HepG2 (cell line): ENCODE measurements around the gene CCDC83. TPM values are rescaled to one million over a fixed set of nuclear protein-coding genes. Genes with fewer than 3 reads are reported as not detected.
A peak's percentile ranks its signal among the peaks of the same experiment; 100 is the strongest.

Experiments used
- CBX5 ChIP-seq: sonication (generic); formaldehyde crosslinking; IDR thresholded peaks from 2 replicates; pipeline ENCODE4 v1.4.0; 2020; ENCODE audit warnings: missing genetic modification reagents, borderline replicate concordance
- CEBPG ChIP-seq: IDR thresholded peaks from 2 replicates; pipeline ENCODE4 v1.6.1; 2016
- CREBL2 ChIP-seq: sonication (generic); formaldehyde crosslinking; IDR thresholded peaks from 2 replicates; pipeline ENCODE4 v1.8.1; 2023; ENCODE audit warnings: missing genetic modification reagents, mild to moderate bottlenecking, borderline replicate concordance
- GATAD2A ChIP-seq: IDR thresholded peaks from 2 replicates; pipeline ENCODE4 v1.6.1; 2016
- GLI4 ChIP-seq: sonication (generic); formaldehyde crosslinking; IDR thresholded peaks from 2 replicates; pipeline ENCODE4 v1.5.1; 2020; ENCODE audit warnings: missing genetic modification reagents, mild to moderate bottlenecking, moderate library complexity, borderline replicate concordance
- HDAC1 ChIP-seq: sonication (generic); formaldehyde crosslinking; IDR thresholded peaks from 2 replicates; pipeline ENCODE4 v1.5.1; 2020; ENCODE audit warnings: mild to moderate bottlenecking, missing genetic modification reagents
- HHEX ChIP-seq: IDR thresholded peaks from 2 replicates; pipeline ENCODE4 v1.6.1; 2016; ENCODE audit warnings: control low read depth
- MLLT10 ChIP-seq: sonication (generic); formaldehyde crosslinking; IDR thresholded peaks from 2 replicates; pipeline ENCODE4 v1.4.0; 2020; ENCODE audit warnings: missing genetic modification reagents
- MXD3 ChIP-seq: IDR thresholded peaks from 2 replicates; pipeline ENCODE4 v1.6.1; 2016; ENCODE audit warnings: mild to moderate bottlenecking, missing biosample characterization, missing genetic modification reagents
- MXD4 ChIP-seq: IDR thresholded peaks from 2 replicates; pipeline ENCODE4 v1.6.1; 2016; ENCODE audit warnings: mild to moderate bottlenecking, missing biosample characterization, missing genetic modification reagents
- NCOA5 ChIP-seq: sonication (generic); formaldehyde crosslinking; IDR thresholded peaks from 2 replicates; pipeline ENCODE4 v1.4.0; 2020; ENCODE audit warnings: missing genetic modification reagents
- ONECUT2 ChIP-seq: sonication (generic); formaldehyde crosslinking; IDR thresholded peaks from 2 replicates; pipeline ENCODE4 v1.4.0; 2020; ENCODE audit warnings: missing genetic modification reagents
- PAX8 ChIP-seq: sonication (generic); formaldehyde crosslinking; IDR thresholded peaks from 2 replicates; pipeline ENCODE4 v1.8.0; 2022; ENCODE audit warnings: mild to moderate bottlenecking, missing genetic modification reagents, borderline replicate concordance
- RFX3 ChIP-seq: IDR thresholded peaks from 2 replicates; pipeline ENCODE4 v1.6.1; 2016; ENCODE audit warnings: missing biosample characterization, missing genetic modification reagents
- RNF2 ChIP-seq: fragments of 450-650 bp; conservative IDR thresholded peaks from 2 replicates; pipeline ENCODE4 v1.6.1; 2016; ENCODE audit warnings: low read depth
- SALL1 ChIP-seq: sonication (generic); formaldehyde crosslinking; IDR thresholded peaks from 2 replicates; pipeline ENCODE4 v1.8.0; 2022; ENCODE audit warnings: mild to moderate bottlenecking, missing genetic modification reagents
- SNAPC5 ChIP-seq: sonication (generic); formaldehyde crosslinking; IDR thresholded peaks from 2 replicates; pipeline ENCODE4 v1.8.1; 2023; ENCODE audit warnings: mild to moderate bottlenecking, missing genetic modification reagents, borderline replicate concordance
- SOX6 ChIP-seq, 2 experiments: fragments of 450-650 bp in 1 of 2; sonication (generic) in 1 of 2; formaldehyde crosslinking in 1 of 2; IDR thresholded peaks; 2 replicates each; pipeline versions ENCODE4 v1.4.0 to v1.6.1; 2017 to 2020; ENCODE audit warnings: antibody characterized with exemption in 1 of 2, mild to moderate bottlenecking in 1 of 2, missing genetic modification reagents in 1 of 2
- SPEN ChIP-seq: sonication (generic); formaldehyde crosslinking; IDR thresholded peaks from 2 replicates; pipeline ENCODE4 v1.5.1; 2020; ENCODE audit warnings: low read depth, mild to moderate bottlenecking, missing genetic modification reagents
- THAP11 ChIP-seq: IDR thresholded peaks from 2 replicates; pipeline ENCODE4 v1.6.1; 2016; ENCODE audit warnings: missing biosample characterization, missing genetic modification reagents
- U2AF1 ChIP-seq: fragments of 200-400 bp; formaldehyde crosslinking; optimal IDR thresholded peaks from 2 replicates; pipeline ENCODE3; 2017; ENCODE audit warnings: mild to moderate bottlenecking, low read depth, low read length
- ZKSCAN1 ChIP-seq: fragments of 150-350 bp; IDR thresholded peaks from 2 replicates; pipeline ENCODE4 v1.6.1; 2014; ENCODE audit warnings: low read length
- ZNF225 ChIP-seq: sonication (generic); formaldehyde crosslinking; IDR thresholded peaks from 2 replicates; pipeline ENCODE4 v1.4.0; 2020; ENCODE audit warnings: mild to moderate bottlenecking, missing genetic modification reagents
- ZNF414 ChIP-seq: sonication (generic); formaldehyde crosslinking; IDR thresholded peaks from 2 replicates; pipeline ENCODE4 v1.5.0; 2020; ENCODE audit warnings: missing genetic modification reagents
- ZNF589 ChIP-seq: sonication (generic); formaldehyde crosslinking; conservative IDR thresholded peaks from 2 replicates; pipeline ENCODE4 v1.8.0; 2022; ENCODE audit warnings: mild to moderate bottlenecking, moderate library complexity, missing genetic modification reagents
- ZNF709 ChIP-seq: sonication (generic); formaldehyde crosslinking; IDR thresholded peaks from 2 replicates; pipeline ENCODE4 v1.5.0; 2020; ENCODE audit warnings: mild to moderate bottlenecking, missing genetic modification reagents
- ZNF883 ChIP-seq: sonication (generic); formaldehyde crosslinking; IDR thresholded peaks from 2 replicates; pipeline ENCODE4 v1.5.1; 2020; ENCODE audit warnings: mild to moderate bottlenecking, missing genetic modification reagents; ENCODE audit errors: not compliant biosample characterization
- polyA plus RNA-seq, 8 experiments: library from polyadenylated mRNA; depleted of rRNA in 3 of 8; stranded (reverse) in 7 of 8; unstranded in 1 of 8; fragments of >200 nt; fragmentation: Illumina TruSeq in 4 of 8; extraction: Trizol in 4 of 8; gene quantifications; 2 replicates each; pipeline versions ENCODE4 v1.2.1 to v1.2.3, GENCODE V29; 2011 to 2016; ENCODE audit warnings: low read depth in 4 of 8, missing spikeins in 1 of 8, mixed read lengths in 1 of 8; ENCODE audit not compliant: insufficient read depth in 1 of 8
- total RNA-seq, 5 experiments: library from RNA; depleted of rRNA; stranded (reverse); fragments of >200 nt; fragmentation: Illumina TruSeq; extraction: Trizol; gene quantifications; 2 replicates each; pipeline ENCODE4 v1.2.3, GENCODE V29; 2016; ENCODE audit warnings: low read depth in 1 of 5
- TF ChIP-seq, protein P1 (sequence below): sonication (generic); formaldehyde crosslinking; IDR thresholded peaks from 2 replicates; pipeline ENCODE4 v1.4.0; 2020; ENCODE audit warnings: missing genetic modification reagents, borderline replicate concordance
- TF ChIP-seq, protein P2 (sequence below): sonication (generic); formaldehyde crosslinking; IDR thresholded peaks from 2 replicates; pipeline ENCODE4 v1.5.0; 2020; ENCODE audit warnings: missing genetic modification reagents, mild to moderate bottlenecking, borderline replicate concordance

The CCDC83 gene
- total and polyA plus RNA-seq, 2 of the 13 experiments (the other 11 are each of a cell fraction or from before 2014, with no cell fraction given) = not detected

DNA sequence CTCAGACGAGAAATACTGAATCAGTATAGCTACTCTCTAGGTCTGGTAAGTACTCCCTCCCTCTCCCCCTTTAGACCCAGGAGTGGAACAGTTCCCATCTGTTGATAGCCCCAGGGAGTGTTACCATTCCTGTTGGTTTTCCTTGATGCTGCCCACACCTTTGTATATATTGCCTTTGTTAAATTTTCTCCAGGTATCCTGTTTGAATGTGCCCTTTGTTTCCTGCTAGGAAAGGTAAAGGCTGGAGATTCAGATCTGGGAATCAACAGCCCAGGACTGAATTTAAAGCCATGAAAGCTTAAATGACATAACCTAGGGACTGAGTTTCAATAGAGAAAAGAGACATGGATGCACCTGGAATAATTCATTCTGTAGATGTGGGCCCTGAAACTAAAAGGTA is 68.3 kb downstream of the CCDC83 start (continued):
- TF ChIP-seq, protein P1, sequence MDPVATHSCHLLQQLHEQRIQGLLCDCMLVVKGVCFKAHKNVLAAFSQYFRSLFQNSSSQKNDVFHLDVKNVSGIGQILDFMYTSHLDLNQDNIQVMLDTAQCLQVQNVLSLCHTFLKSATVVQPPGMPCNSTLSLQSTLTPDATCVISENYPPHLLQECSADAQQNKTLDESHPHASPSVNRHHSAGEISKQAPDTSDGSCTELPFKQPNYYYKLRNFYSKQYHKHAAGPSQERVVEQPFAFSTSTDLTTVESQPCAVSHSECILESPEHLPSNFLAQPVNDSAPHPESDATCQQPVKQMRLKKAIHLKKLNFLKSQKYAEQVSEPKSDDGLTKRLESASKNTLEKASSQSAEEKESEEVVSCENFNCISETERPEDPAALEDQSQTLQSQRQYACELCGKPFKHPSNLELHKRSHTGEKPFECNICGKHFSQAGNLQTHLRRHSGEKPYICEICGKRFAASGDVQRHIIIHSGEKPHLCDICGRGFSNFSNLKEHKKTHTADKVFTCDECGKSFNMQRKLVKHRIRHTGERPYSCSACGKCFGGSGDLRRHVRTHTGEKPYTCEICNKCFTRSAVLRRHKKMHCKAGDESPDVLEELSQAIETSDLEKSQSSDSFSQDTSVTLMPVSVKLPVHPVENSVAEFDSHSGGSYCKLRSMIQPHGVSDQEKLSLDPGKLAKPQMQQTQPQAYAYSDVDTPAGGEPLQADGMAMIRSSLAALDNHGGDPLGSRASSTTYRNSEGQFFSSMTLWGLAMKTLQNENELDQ = no peak
- no peak for TF ChIP-seq MXD3 (CRISPR knock-in tag)
- TF ChIP-seq MLLT10 = no peak
- TF ChIP-seq CBX5 (CRISPR knock-in tag) = no peak
- TF ChIP-seq U2AF1 = no peak
- peak; percentile 45; the same call in 1 of the 2 replicates for TF ChIP-seq HDAC1 (CRISPR knock-in tag)
- no peak for TF ChIP-seq ONECUT2 (CRISPR knock-in tag)
- TF ChIP-seq NCOA5 (CRISPR knock-in tag) = no peak
- no peak for TF ChIP-seq SOX6 (IDR thresholded peaks at IDR 0.05)
- peak; percentile 98 for TF ChIP-seq SOX6 (CRISPR knock-in tag; IDR thresholded peaks at IDR 0.05)
- no peak for TF ChIP-seq GLI4 (CRISPR knock-in tag)
- no peak for TF ChIP-seq SPEN (CRISPR knock-in tag)
- no peak for TF ChIP-seq HHEX (CRISPR knock-in tag)
- no peak for TF ChIP-seq ZNF709 (CRISPR knock-in tag)
- no peak for TF ChIP-seq PAX8 (CRISPR knock-in tag)
- TF ChIP-seq, protein P2, sequence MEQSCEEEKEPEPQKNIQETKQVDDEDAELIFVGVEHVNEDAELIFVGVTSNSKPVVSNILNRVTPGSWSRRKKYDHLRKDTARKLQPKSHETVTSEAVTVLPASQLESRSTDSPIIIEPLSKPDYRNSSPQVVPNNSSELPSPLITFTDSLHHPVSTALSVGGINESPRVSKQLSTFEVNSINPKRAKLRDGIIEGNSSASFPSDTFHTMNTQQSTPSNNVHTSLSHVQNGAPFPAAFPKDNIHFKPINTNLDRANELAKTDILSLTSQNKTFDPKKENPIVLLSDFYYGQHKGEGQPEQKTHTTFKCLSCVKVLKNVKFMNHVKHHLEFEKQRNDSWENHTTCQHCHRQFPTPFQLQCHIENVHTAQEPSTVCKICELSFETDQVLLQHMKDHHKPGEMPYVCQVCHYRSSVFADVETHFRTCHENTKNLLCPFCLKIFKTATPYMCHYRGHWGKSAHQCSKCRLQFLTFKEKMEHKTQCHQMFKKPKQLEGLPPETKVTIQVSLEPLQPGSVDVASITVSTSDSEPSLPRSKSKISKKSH = no peak
- no peak for TF ChIP-seq ZKSCAN1
- TF ChIP-seq RNF2 = no peak
- no peak for TF ChIP-seq RFX3 (CRISPR knock-in tag)
- TF ChIP-seq SNAPC5 (CRISPR knock-in tag) = no peak
- TF ChIP-seq ZNF414 (CRISPR knock-in tag) = no peak
- no peak for TF ChIP-seq ZNF589 (CRISPR knock-in tag)
- TF ChIP-seq MXD4 (CRISPR knock-in tag) = no peak
- 0 out of 2 replicates have a peak, but pooled peaks have one; percentile 17 for TF ChIP-seq THAP11 (CRISPR knock-in tag)
- no peak for TF ChIP-seq ZNF883 (CRISPR knock-in tag)
- TF ChIP-seq ZNF225 (CRISPR knock-in tag) = no peak
- peak; percentile 46; the same call in 1 of the 2 replicates for TF ChIP-seq SALL1
- TF ChIP-seq GATAD2A = peak; percentile 80
- TF ChIP-seq CEBPG = peak; percentile 53
- no peak for TF ChIP-seq CREBL2 (CRISPR knock-in tag)
